ENCODE measurements around the gene KSR2.

KSR2 gene

GRCh38 chr12:117662220-117662619 is 306.6 kb downstream of the KSR2 start:
- no peak overlapping the region for H3K4me3 ChIP-seq (ENCODE audit: control insufficient read depth, low read depth, low read length)
- no peak for DNase-seq (ENCODE audit: low read depth)
- TF ChIP-seq CTCF (conservative IDR thresholded peaks at IDR 0.05; ENCODE audit: control insufficient read depth, insufficient read depth, low read depth, low read length), result no peak

GRCh38 chr12:117661471-117661870 is 307.3 kb downstream of the KSR2 start:
- no peak for DNase-seq (ENCODE audit: low read depth)
- TF ChIP-seq CTCF (conservative IDR thresholded peaks at IDR 0.05; ENCODE audit: control insufficient read depth, insufficient read depth, low read depth, low read length), result no peak
- H3K4me3 ChIP-seq (ENCODE audit: control insufficient read depth, low read depth, low read length), result no peak overlapping the region

- H3K4me3 ChIP-seq (ENCODE audit: control insufficient read depth, low read depth, low read length), result no peak overlapping the region
- no peak for DNase-seq (ENCODE audit: low read depth)
- TF ChIP-seq CTCF (conservative IDR thresholded peaks at IDR 0.05; ENCODE audit: control insufficient read depth, insufficient read depth, low read depth, low read length), result no peak
Measured at GRCh38 chr12:117660896-117661295, 307.9 kb downstream of the KSR2 start.

- DNase-seq (ENCODE audit: low read depth), result no peak
- TF ChIP-seq CTCF (conservative IDR thresholded peaks at IDR 0.05; ENCODE audit: control insufficient read depth, insufficient read depth, low read depth, low read length), result no peak
Measured at GRCh38 chr12:117658226-117658625, 310.6 kb downstream of the KSR2 start.

GRCh38 chr12:117649796-117650195 is 319.0 kb downstream of the KSR2 start:
- no peak for DNase-seq (ENCODE audit: low read depth)
- no peak overlapping the region for H3K4me3 ChIP-seq (ENCODE audit: control insufficient read depth, low read depth, low read length)
- no peak for TF ChIP-seq CTCF (conservative IDR thresholded peaks at IDR 0.05; ENCODE audit: control insufficient read depth, insufficient read depth, low read depth, low read length)

More at GRCh38 chr12:117658226-117658625, 310.6 kb downstream of the KSR2 start:
- H3K4me3 ChIP-seq (ENCODE audit: control insufficient read depth, low read depth, low read length), result no peak overlapping the region

- TF ChIP-seq CTCF (conservative IDR thresholded peaks at IDR 0.05; ENCODE audit: control insufficient read depth, insufficient read depth, low read depth, low read length), result no peak
- no peak for DNase-seq (ENCODE audit: low read depth)
- no peak overlapping the region for H3K4me3 ChIP-seq (ENCODE audit: control insufficient read depth, low read depth, low read length)
Measured at GRCh38 chr12:117646520-117646919, 322.3 kb downstream of the KSR2 start.

- TF ChIP-seq CTCF (conservative IDR thresholded peaks at IDR 0.05; ENCODE audit: control insufficient read depth, insufficient read depth, low read depth, low read length), result no peak
- no peak overlapping the region for H3K4me3 ChIP-seq (ENCODE audit: control insufficient read depth, low read depth, low read length)
- no peak for DNase-seq (ENCODE audit: low read depth)
Measured at GRCh38 chr12:117645473-117645872, 323.3 kb downstream of the KSR2 start.
